Measurements from ENCODE around the gene ISCU.
A peak's percentile ranks its signal among the peaks of the same experiment; 100 is the strongest.

ISCU gene

DNA sequence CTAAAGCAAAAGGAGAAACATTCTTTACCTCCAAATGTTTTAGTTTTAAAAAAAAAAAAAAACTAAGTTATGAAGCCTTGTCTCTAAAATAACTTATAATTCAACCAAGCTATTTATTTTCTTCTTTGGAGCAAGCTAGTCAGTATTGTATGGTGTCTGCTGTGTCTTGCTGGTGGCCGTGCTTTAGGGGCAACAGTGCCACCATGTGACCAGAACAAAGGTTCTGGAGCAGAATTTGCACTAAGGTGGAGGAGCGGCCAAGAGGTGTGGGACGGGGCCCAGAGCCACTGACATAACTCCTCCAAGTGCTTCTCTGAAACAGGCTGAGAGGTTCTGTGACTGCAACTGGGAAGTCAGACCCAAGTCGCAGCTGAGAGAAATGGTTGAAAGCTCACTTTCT, 42.8 kb upstream of the ISCU start:
- no peak overlapping the region for H3K4me3 ChIP-seq (ENCODE audit: low read depth, low read length)
- H3K27me3 ChIP-seq (ENCODE audit: insufficient read depth, low read length): no peaks in the 10 kb centered on the region
- no peak overlapping the region for H2AFZ ChIP-seq (ENCODE audit: low read length, unreplicated experiment)
- peaks cover 6% of the 10 kb centered on the region for H3K4me1 ChIP-seq (ENCODE audit: control insufficient read depth, insufficient read depth, low read length, unreplicated experiment)
- H3K79me2 ChIP-seq (ENCODE audit: control insufficient read depth, insufficient read depth, low read length, unreplicated experiment): no peaks in the 10 kb centered on the region
- no peak overlapping the region for H3K27ac ChIP-seq (ENCODE audit: low read depth, low read length)
- peaks cover 47% of the 10 kb centered on the region for H3K36me3 ChIP-seq (ENCODE audit: insufficient read depth, low read length)

DNA sequence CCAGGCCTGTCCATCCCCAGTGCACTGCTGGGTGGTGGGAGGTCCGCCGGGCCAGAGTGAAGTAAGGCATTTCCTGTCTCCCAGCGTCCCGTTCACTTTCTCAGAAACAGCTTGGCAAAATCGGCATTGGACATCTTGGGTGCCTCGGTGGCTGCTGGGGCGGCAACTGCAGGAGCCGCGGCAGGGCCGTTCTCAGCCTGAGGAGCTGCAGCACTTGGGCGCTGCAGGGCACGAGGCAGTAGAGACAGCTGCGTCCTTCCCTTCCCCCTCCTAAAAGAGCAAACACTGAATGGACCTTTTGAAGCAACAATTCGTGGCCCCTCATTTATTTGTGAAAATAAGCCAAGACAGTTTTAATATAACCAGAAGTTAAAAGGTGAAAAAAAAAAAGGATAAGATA, 39.0 kb upstream of the ISCU start:
- no peaks in the 10 kb centered on the region for H3K4me1 ChIP-seq (ENCODE audit: control insufficient read depth, insufficient read depth, low read length, unreplicated experiment)
- no peak overlapping the region for H2AFZ ChIP-seq (ENCODE audit: low read length, unreplicated experiment)
- no peak overlapping the region for H3K27ac ChIP-seq (ENCODE audit: low read depth, low read length)
- no peak overlapping the region for H3K4me3 ChIP-seq (ENCODE audit: low read depth, low read length)
- H3K79me2 ChIP-seq (ENCODE audit: control insufficient read depth, insufficient read depth, low read length, unreplicated experiment): no peaks in the 10 kb centered on the region
- H3K27me3 ChIP-seq (ENCODE audit: insufficient read depth, low read length): no peaks in the 10 kb centered on the region
- H3K36me3 ChIP-seq (ENCODE audit: insufficient read depth, low read length): peaks cover 64% of the 10 kb centered on the region

DNA sequence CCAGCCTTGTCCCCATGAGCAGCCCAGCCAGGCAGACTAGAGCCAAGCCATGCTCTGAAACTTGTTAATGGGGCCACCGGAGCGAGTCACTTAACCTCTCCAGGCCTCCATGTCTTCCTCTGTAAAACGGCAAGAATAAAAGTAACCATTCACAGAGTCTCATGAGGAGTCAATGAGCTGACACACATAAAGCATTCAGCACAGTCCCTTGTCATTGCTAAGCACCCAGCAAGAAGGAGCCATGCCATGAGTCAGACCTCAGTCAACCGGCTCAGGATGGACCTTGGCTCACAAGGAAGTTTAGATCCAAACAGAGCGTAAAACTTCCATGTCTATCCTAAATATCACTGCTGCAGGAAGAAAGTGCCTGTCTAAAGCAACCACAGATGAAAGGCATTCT, 36.7 kb upstream of the ISCU start:
- Histone ChIP-seq H2AFZ (ENCODE audit: low read length, unreplicated experiment) (no peak overlapping the region), H3K4me1 (ENCODE audit: control insufficient read depth, insufficient read depth, low read length, unreplicated experiment) (no peaks in the 10 kb centered on the region), H3K36me3 (ENCODE audit: insufficient read depth, low read length) (peaks cover 52% of the 10 kb centered on the region), H3K79me2 (ENCODE audit: control insufficient read depth, insufficient read depth, low read length, unreplicated experiment) (no peaks in the 10 kb centered on the region), H3K4me3 (ENCODE audit: low read depth, low read length) (no peak overlapping the region), H3K27me3 (ENCODE audit: insufficient read depth, low read length) (no peaks in the 10 kb centered on the region), H3K27ac (ENCODE audit: low read depth, low read length) (peak overlapping the region; percentile 17; the same call in 1 of the 2 replicates)

DNA sequence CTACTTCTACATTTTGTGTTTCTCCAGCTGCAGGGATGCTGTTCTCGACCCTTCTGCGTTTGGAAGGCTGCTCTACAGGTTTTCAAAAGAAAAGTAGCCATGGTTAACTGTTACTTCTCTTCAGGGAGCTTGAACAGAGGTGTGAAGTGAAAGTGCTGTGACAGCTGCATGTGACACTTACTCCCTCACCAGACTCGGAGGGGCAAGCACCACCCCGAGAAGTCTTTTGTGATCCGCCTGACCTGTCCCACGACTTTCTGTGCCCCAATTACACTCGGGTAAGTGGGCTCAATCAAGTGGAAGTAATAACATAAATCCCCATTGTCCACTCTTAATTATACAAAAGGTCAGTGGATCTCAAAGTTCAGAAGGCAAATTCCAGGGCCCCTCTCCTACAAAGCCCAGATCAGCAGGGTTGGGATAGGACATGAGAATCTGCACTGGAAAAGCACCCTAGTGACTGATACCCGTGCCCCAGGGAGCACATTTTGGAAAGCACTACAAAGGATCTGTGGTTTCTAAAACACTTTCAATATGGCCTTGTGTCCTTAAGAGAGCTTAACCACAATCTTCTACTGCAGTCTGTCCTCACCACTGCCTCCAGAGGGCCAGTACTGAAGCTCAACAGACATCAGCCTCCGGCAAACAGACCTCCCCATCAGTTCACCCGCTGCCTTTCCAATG, 35.8 kb upstream of the ISCU start:
- Histone ChIP-seq H3K27me3 (ENCODE audit: insufficient read depth, low read length) (no peaks in the 10 kb centered on the region), H3K36me3 (ENCODE audit: insufficient read depth, low read length) (peaks cover 49% of the 10 kb centered on the region), H3K4me1 (ENCODE audit: control insufficient read depth, insufficient read depth, low read length, unreplicated experiment) (no peaks in the 10 kb centered on the region), H3K4me3 (ENCODE audit: low read depth, low read length) (no peak overlapping the region), H3K79me2 (ENCODE audit: control insufficient read depth, insufficient read depth, low read length, unreplicated experiment) (no peaks in the 10 kb centered on the region), H2AFZ (ENCODE audit: low read length, unreplicated experiment) (no peak overlapping the region), H3K27ac (ENCODE audit: low read depth, low read length) (no peak overlapping the region)

DNA sequence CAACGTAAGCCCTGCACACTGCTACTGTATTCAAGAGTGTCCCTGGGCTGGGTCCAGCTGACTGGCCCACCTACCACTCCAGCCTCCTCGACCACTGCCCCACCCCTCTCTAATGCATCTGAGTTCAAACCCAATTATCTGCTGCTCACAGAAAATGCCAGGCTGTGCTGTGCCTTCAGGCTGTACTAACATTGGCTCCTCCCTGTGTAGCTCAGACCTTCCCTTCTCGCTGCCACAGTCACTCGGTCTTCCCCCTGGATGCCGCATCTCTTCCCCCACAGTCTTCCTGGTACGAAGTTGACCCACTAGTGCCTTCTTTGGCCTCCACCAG, 35.3 kb upstream of the ISCU start:
- Histone ChIP-seq H3K4me1 (ENCODE audit: control insufficient read depth, insufficient read depth, low read length, unreplicated experiment) (no peaks in the 10 kb centered on the region), H3K36me3 (ENCODE audit: insufficient read depth, low read length) (peaks cover 49% of the 10 kb centered on the region), H2AFZ (ENCODE audit: low read length, unreplicated experiment) (no peak overlapping the region), H3K27ac (ENCODE audit: low read depth, low read length) (no peak overlapping the region), H3K27me3 (ENCODE audit: insufficient read depth, low read length) (no peaks in the 10 kb centered on the region), H3K4me3 (ENCODE audit: low read depth, low read length) (no peak overlapping the region), H3K79me2 (ENCODE audit: control insufficient read depth, insufficient read depth, low read length, unreplicated experiment) (no peaks in the 10 kb centered on the region)

DNA sequence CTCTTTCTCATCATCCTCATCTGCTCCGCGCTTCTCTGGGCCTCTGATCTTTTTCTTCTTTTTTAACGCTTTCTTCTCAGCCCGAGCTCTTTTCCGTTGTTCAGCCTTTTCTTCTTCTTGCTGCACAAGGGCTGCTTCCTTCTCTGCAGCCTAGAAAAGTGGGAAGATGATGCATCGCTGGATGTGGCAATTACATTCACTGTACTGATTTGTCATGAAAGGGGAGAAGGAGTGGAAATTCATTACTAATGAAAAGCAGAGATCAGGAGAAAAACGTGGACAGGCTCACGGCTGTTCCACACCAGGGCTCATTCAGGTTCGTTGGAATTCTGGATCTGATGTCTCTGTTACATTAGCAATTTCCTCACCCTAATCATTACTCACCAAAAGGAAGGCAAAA, 32.2 kb upstream of the ISCU start:
- no peak overlapping the region for H3K4me3 ChIP-seq (ENCODE audit: low read depth, low read length)
- peaks cover 40% of the 10 kb centered on the region for H3K36me3 ChIP-seq (ENCODE audit: insufficient read depth, low read length)
- no peaks in the 10 kb centered on the region for H3K4me1 ChIP-seq (ENCODE audit: control insufficient read depth, insufficient read depth, low read length, unreplicated experiment)
- H3K79me2 ChIP-seq (ENCODE audit: control insufficient read depth, insufficient read depth, low read length, unreplicated experiment): no peaks in the 10 kb centered on the region
- H2AFZ ChIP-seq (ENCODE audit: low read length, unreplicated experiment): no peak overlapping the region
- no peaks in the 10 kb centered on the region for H3K27me3 ChIP-seq (ENCODE audit: insufficient read depth, low read length)
- no peak overlapping the region for H3K27ac ChIP-seq (ENCODE audit: low read depth, low read length)

DNA sequence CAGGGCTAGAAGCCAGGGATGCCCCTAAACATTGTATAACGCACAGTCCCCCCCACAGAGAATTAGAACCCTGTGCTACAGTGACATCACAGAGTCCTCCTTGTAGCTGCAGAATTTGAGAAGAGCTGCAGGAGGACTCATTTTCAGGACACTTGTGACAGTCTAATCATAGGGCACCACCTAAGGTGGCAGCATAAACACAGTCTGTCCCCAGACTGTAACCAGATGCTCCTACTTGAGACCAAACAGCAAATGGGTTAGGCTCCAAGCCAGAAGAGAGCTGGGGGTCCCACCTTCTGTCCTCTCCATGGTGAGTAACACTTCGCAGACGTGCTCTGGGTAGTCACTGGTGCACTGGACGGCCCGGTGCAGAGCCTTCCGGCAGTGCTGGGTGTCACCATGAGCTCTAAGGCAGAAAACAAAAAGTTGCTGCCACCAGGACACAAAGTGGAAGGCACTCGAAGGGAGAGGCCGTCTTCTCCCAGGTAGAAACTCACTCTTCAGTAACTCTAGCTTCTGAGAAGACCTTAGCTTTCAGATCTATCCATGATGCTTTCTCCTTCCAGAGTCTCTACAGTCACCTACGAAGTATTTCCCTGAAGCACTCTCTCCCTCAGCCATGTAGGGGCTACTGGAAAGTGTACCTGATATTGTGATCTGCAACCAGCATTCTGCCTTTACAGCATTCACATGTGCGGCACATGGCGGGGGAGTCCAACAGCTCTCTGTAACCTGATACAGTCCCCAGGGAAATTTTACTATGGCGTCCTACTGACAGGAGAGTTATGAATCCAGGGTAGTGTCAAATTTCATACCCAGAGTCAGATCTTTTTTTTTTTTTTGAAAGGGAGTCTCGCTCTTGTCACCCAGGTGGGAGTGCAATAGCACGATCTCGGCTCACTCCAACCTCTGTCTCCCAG, 30.2 kb upstream of the ISCU start:
- peaks cover 4% of the 10 kb centered on the region for H3K79me2 ChIP-seq (ENCODE audit: control insufficient read depth, insufficient read depth, low read length, unreplicated experiment)
- no peak overlapping the region for H2AFZ ChIP-seq (ENCODE audit: low read length, unreplicated experiment)
- H3K4me3 ChIP-seq (ENCODE audit: low read depth, low read length): no peak overlapping the region
- no peak overlapping the region for H3K27ac ChIP-seq (ENCODE audit: low read depth, low read length)
- no peaks in the 10 kb centered on the region for H3K27me3 ChIP-seq (ENCODE audit: insufficient read depth, low read length)
- H3K36me3 ChIP-seq (ENCODE audit: insufficient read depth, low read length): peaks cover 53% of the 10 kb centered on the region
- H3K4me1 ChIP-seq (ENCODE audit: control insufficient read depth, insufficient read depth, low read length, unreplicated experiment): no peaks in the 10 kb centered on the region

DNA sequence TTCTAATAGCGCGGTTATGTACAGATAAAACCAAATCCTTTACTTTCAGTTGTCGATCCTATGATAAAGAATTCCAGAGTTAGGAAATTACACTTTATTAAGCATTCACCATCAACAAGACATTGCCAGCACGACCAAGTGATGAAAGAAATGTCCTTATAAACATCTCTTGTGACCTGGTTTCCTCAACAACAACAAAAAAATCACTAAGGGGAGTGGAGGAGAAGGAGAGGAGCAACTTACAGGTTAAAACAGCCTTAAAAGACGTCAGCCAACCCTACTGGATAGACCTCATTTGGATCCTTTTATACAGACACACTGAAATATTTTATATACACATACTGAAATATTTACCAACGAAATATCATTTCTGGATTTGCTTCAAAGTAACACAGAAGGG, 24.2 kb upstream of the ISCU start:
- Histone ChIP-seq H3K79me2 (ENCODE audit: control insufficient read depth, insufficient read depth, low read length, unreplicated experiment) (peaks cover 35% of the 10 kb centered on the region), H2AFZ (ENCODE audit: low read length, unreplicated experiment) (no peak overlapping the region), H3K4me1 (ENCODE audit: control insufficient read depth, insufficient read depth, low read length, unreplicated experiment) (no peaks in the 10 kb centered on the region), H3K27ac (ENCODE audit: low read depth, low read length) (no peak overlapping the region), H3K27me3 (ENCODE audit: insufficient read depth, low read length) (no peaks in the 10 kb centered on the region), H3K4me3 (ENCODE audit: low read depth, low read length) (no peak overlapping the region), H3K36me3 (ENCODE audit: insufficient read depth, low read length) (peaks cover 53% of the 10 kb centered on the region)

DNA sequence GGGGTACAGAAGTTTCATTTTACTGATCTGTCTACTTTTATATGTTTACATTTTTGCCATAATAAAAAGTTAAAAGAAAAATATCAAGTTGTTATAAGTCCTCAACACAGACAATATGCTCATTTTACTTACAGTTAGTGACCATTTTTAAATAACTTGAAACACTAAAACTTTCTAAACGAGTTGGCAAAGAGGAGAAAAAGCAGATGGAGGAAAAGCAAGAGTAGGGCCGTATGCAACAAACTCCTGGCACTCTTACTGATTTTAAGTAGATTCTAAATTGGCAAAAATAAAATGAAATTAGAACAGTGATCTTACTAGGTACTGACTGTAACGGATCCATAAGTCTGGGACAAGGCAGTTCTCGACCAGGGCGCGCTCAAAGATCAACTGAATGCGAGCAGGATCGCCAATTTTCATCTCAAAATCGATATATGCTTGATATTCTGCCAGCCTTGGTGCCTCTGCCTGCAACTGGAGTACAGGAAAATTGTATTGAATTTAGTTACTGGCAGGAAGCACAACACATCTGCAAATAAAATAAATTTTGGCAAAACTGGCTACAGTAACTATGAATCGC, 23.7 kb upstream of the ISCU start:
- no peak overlapping the region for H3K4me3 ChIP-seq (ENCODE audit: low read depth, low read length)
- H3K27ac ChIP-seq (ENCODE audit: low read depth, low read length): no peak overlapping the region
- peaks cover 55% of the 10 kb centered on the region for H3K36me3 ChIP-seq (ENCODE audit: insufficient read depth, low read length)
- peaks cover 40% of the 10 kb centered on the region for H3K79me2 ChIP-seq (ENCODE audit: control insufficient read depth, insufficient read depth, low read length, unreplicated experiment)
- H3K27me3 ChIP-seq (ENCODE audit: insufficient read depth, low read length): no peaks in the 10 kb centered on the region
- no peaks in the 10 kb centered on the region for H3K4me1 ChIP-seq (ENCODE audit: control insufficient read depth, insufficient read depth, low read length, unreplicated experiment)
- no peak overlapping the region for H2AFZ ChIP-seq (ENCODE audit: low read length, unreplicated experiment)

DNA sequence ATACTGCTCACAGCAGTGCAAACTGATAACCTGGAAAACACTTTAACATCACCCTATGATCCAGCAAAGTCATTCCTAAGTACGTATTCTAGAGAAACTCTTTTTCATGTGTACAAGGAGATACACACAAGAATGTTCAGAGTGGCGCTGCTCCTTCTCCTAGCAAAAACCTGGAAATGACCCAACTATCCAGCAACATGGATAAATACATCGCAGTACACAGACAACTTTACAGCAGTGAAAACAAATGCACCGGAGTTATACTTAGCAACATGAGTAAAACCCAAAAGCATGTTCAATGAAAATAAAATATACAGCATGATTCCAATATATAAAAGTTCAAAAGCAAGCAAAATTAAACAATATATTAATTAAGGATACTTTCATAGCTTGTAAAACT, 20.1 kb upstream of the ISCU start:
- no peak overlapping the region for H3K4me3 ChIP-seq (ENCODE audit: low read depth, low read length)
- no peak overlapping the region for H3K27ac ChIP-seq (ENCODE audit: low read depth, low read length)
- peaks cover 49% of the 10 kb centered on the region for H3K36me3 ChIP-seq (ENCODE audit: insufficient read depth, low read length)
- H3K79me2 ChIP-seq (ENCODE audit: control insufficient read depth, insufficient read depth, low read length, unreplicated experiment): peaks cover 38% of the 10 kb centered on the region
- H3K4me1 ChIP-seq (ENCODE audit: control insufficient read depth, insufficient read depth, low read length, unreplicated experiment): no peaks in the 10 kb centered on the region
- H2AFZ ChIP-seq (ENCODE audit: low read length, unreplicated experiment): no peak overlapping the region
- no peaks in the 10 kb centered on the region for H3K27me3 ChIP-seq (ENCODE audit: insufficient read depth, low read length)

DNA sequence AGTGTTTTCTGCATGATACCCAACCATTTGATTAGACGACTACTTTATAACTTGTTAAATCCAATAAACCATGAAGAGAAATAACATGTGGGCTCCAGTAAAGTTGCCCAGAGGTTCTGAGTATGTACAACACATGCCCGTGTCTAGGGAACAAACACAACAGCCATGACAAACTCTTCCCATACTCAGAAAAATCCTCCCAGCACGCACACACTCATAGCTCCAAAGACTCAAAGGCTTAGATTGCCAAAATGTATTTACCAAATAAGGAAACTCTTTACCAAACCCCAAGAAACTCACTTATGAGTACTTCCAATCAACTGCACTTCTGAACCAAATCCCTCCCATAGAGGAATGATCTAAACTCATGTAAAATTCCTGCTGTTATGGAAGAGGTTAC, 18.7 kb upstream of the ISCU start:
- Histone ChIP-seq H3K79me2 (ENCODE audit: control insufficient read depth, insufficient read depth, low read length, unreplicated experiment) (peaks cover 41% of the 10 kb centered on the region), H3K36me3 (ENCODE audit: insufficient read depth, low read length) (peaks cover 50% of the 10 kb centered on the region), H3K27ac (ENCODE audit: low read depth, low read length) (no peak overlapping the region), H3K4me3 (ENCODE audit: low read depth, low read length) (no peak overlapping the region), H3K27me3 (ENCODE audit: insufficient read depth, low read length) (no peaks in the 10 kb centered on the region), H2AFZ (ENCODE audit: low read length, unreplicated experiment) (no peak overlapping the region), H3K4me1 (ENCODE audit: control insufficient read depth, insufficient read depth, low read length, unreplicated experiment) (no peaks in the 10 kb centered on the region)
